ENCODE data around the gene EPYC.
"Not testable (repeated sequence)": the region's sequence is repeated elsewhere in the genome, so short reads cannot be mapped to it uniquely, and the experiment has no call there.

The EPYC gene

GRCh38 chr12:90987101-90987500 is 17.7 kb downstream of the EPYC start:
- TF ChIP-seq CTCF (IDR thresholded peaks at IDR 0.05; ENCODE audit: low read depth, low read length, missing control alignments): no peak
- no peak overlapping the region for H3K4me3 ChIP-seq (ENCODE audit: low read depth, low read length)
- peak; percentile 9 for DNase-seq (ENCODE audit: low read depth)
- in situ Hi-C loops (cut with HindIII; ENCODE audit: low sequenced_read_pairs): loop anchor here (25.0 kb wide), 1 partner anchor 350 kb away; no protein-coding TSS in a partner anchor

GRCh38 chr12:90985331-90985730 is 19.4 kb downstream of the EPYC start:
- H3K4me3 ChIP-seq (ENCODE audit: low read depth, low read length); DNase-seq (ENCODE audit: low read depth): not testable (repeated sequence)
- in situ Hi-C loops (cut with HindIII; ENCODE audit: low sequenced_read_pairs): loop anchor here (25.0 kb wide), 1 partner anchor 352 kb away; no protein-coding TSS in a partner anchor

- no peak for DNase-seq (ENCODE audit: low read depth)
- no peak overlapping the region for H3K4me3 ChIP-seq (ENCODE audit: low read depth, low read length)
- in situ Hi-C loops (cut with HindIII; ENCODE audit: low sequenced_read_pairs): loop anchor here (25.0 kb wide), 1 partner anchor 353 kb away; no protein-coding TSS in a partner anchor
- TF ChIP-seq CTCF (IDR thresholded peaks at IDR 0.05; ENCODE audit: low read depth, low read length, missing control alignments): no peak
Measured at GRCh38 chr12:90984114-90984513, 20.7 kb downstream of the EPYC start.

- H3K4me3 ChIP-seq (ENCODE audit: low read depth, low read length): no peak overlapping the region
- in situ Hi-C loops (cut with HindIII; ENCODE audit: low sequenced_read_pairs): loop anchor here (25.0 kb wide), 1 partner anchor 355 kb away; no protein-coding TSS in a partner anchor
- no peak for TF ChIP-seq CTCF (IDR thresholded peaks at IDR 0.05; ENCODE audit: low read depth, low read length, missing control alignments)
- DNase-seq (ENCODE audit: low read depth): no peak
Measured at GRCh38 chr12:90982170-90982569, 22.6 kb downstream of the EPYC start.

GRCh38 chr12:90979951-90980350 is 24.8 kb downstream of the EPYC start:
- no peak for TF ChIP-seq CTCF (IDR thresholded peaks at IDR 0.05; ENCODE audit: low read depth, low read length, missing control alignments)
- no peak overlapping the region for H3K4me3 ChIP-seq (ENCODE audit: low read depth, low read length)
- in situ Hi-C loops (cut with HindIII; ENCODE audit: low sequenced_read_pairs): loop anchor here (25.0 kb wide), 1 partner anchor 357 kb away; no protein-coding TSS in a partner anchor
- no peak for DNase-seq (ENCODE audit: low read depth)

GRCh38 chr12:90979019-90979418 is 25.8 kb downstream of the EPYC start:
- no peak for DNase-seq (ENCODE audit: low read depth)
- H3K4me3 ChIP-seq (ENCODE audit: low read depth, low read length): no peak overlapping the region
- in situ Hi-C loops (cut with HindIII; ENCODE audit: low sequenced_read_pairs): loop anchor here (25.0 kb wide), 1 partner anchor 358 kb away; no protein-coding TSS in a partner anchor
- no peak for TF ChIP-seq CTCF (IDR thresholded peaks at IDR 0.05; ENCODE audit: low read depth, low read length, missing control alignments)

- TF ChIP-seq CTCF (IDR thresholded peaks at IDR 0.05; ENCODE audit: low read depth, low read length, missing control alignments): peak; percentile 68
- H3K4me3 ChIP-seq (ENCODE audit: low read depth, low read length): no peak overlapping the region
- peak; percentile 62 for DNase-seq (ENCODE audit: low read depth)
- in situ Hi-C loops (cut with HindIII; ENCODE audit: low sequenced_read_pairs): loop anchor here (25.0 kb wide), 1 partner anchor 359 kb away; no protein-coding TSS in a partner anchor
Measured at GRCh38 chr12:90978117-90978770, 26.5 kb downstream of the EPYC start.
